ENCODE data around the gene NDUFS7. TPM values are rescaled to one million over a fixed set of nuclear protein-coding genes. Genes with fewer than 3 reads are reported as not detected.

The NDUFS7 gene
- total and polyA plus RNA-seq, 10 of the 15 experiments (the other 5 are each of a cell fraction or from before 2014, with no cell fraction given): 5.1 to 282 (median 92.9) TPM

DNA sequence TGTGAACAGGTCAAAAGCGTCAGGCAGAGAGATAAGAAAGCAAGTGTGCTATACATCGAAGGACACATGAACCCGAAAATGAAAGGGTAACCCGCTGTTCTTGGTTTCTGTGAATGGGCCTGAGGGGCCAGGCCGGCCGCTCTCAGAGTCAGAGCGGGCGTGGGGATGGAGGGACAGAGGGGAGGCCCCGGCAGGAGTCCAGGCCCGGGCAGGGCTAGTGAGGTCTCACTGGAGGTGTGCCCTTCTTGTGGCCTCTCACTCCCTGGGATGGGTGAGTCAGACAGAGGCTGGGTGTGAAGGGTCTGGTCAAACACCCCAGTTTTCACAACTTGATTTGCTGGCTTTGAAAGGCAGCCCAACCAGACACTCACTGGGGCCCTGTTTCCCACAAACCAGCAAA, 17.4 kb upstream of the NDUFS7 start:
- Histone ChIP-seq H3K9ac (ENCODE audit: control insufficient read depth, insufficient read depth, low read length) (no peak overlapping the region), H3K27ac (ENCODE audit: control insufficient read depth, insufficient read depth) (no peak overlapping the region), H2AFZ (ENCODE audit: control insufficient read depth, low read depth, low read length) (no peak overlapping the region), H3K4me3 (no peak overlapping the region), H3K79me2 (ENCODE audit: control insufficient read depth, insufficient read depth, low read length) (no peaks in the 10 kb centered on the region; the same call in 1 of the 2 replicates), H3K9me3 (replicated peaks; ENCODE audit: control insufficient read depth, insufficient read depth, low read length) (no peaks in the 10 kb centered on the region), H3K27me3 (replicated peaks in 1 of 2; ENCODE audit: control insufficient read depth in 2 of 2, insufficient read depth in 2 of 2, low read length in 1 of 2) (no peaks in the 10 kb centered on the region), H3K4me1 (ENCODE audit: control insufficient read depth, insufficient read depth, low read length) (peaks cover 27% of the 10 kb centered on the region), H3K4me2 (ENCODE audit: control insufficient read depth, insufficient read depth) (no peak overlapping the region), H4K20me1 (ENCODE audit: control insufficient read depth, insufficient read depth) (no peaks in the 10 kb centered on the region), H3K36me3 (ENCODE audit: control insufficient read depth in 2 of 2, insufficient read depth in 2 of 2, low read length in 1 of 2) (peaks cover 4% of the 10 kb centered on the region in 2 experiments; a peak in 2 of 4 replicates)
- FAIRE-seq (no peak), DNase-seq (ENCODE audit: low read depth, low spot score) (no peak), ATAC-seq (no peak)
- ChIA-PET CTCF (interaction anchor here (0.6 kb wide), 1 partner anchor 35 kb away, joined by 3 read pairs; no protein-coding TSS in a partner anchor), RAD21 (ENCODE audit: unreplicated experiment) (no interaction called here), POLR2A (no interaction called here), SMC1A (ENCODE audit: uncharacterized antibody, unreplicated experiment) (no interaction called here)
- intact Hi-C loops (cut with micrococcal nuclease; ENCODE audit: unreplicated experiment): no loop called here
- 87% methylated on average over 10 of the region's 10 CpGs for WGBS (ENCODE audit: insufficient coverage, insufficient replicate concordance, low lambda C conversion rate, missing lambda C conversion rate)
- TF ChIP-seq SMARCA5 (IDR thresholded peaks at IDR 0.05): no peak
- no peak for TF ChIP-seq HCFC1 (IDR thresholded peaks at IDR 0.05; ENCODE audit: low read length)
- TF ChIP-seq KDM1A (IDR thresholded peaks at IDR 0.05; ENCODE audit: borderline replicate concordance): no peak
- no peak for TF ChIP-seq CHD4 (IDR thresholded peaks at IDR 0.05)
- no peak for TF ChIP-seq ZNF217 (IDR thresholded peaks at IDR 0.05)
- TF ChIP-seq CREM (IDR thresholded peaks at IDR 0.05; ENCODE audit: low read depth): no peak
- no peak for TF ChIP-seq ZNF24 (IDR thresholded peaks at IDR 0.05)
- no peak for TF ChIP-seq PAX8 (IDR thresholded peaks at IDR 0.05)
- no peak for TF ChIP-seq CEBPB (IDR thresholded peaks at IDR 0.05; ENCODE audit: borderline replicate concordance in 1 of 2, low read depth in 2 of 2, low read length in 2 of 2)
- TF ChIP-seq, protein P1, sequence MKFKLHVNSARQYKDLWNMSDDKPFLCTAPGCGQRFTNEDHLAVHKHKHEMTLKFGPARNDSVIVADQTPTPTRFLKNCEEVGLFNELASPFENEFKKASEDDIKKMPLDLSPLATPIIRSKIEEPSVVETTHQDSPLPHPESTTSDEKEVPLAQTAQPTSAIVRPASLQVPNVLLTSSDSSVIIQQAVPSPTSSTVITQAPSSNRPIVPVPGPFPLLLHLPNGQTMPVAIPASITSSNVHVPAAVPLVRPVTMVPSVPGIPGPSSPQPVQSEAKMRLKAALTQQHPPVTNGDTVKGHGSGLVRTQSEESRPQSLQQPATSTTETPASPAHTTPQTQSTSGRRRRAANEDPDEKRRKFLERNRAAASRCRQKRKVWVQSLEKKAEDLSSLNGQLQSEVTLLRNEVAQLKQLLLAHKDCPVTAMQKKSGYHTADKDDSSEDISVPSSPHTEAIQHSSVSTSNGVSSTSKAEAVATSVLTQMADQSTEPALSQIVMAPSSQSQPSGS (IDR thresholded peaks at IDR 0.05; ENCODE audit: low read length): no peak
- no peak for TF ChIP-seq SUPT20H (IDR thresholded peaks at IDR 0.05; ENCODE audit: borderline replicate concordance, control insufficient read depth, low read depth, low read length)
- no peak for TF ChIP-seq PAX5 (IDR thresholded peaks at IDR 0.05; ENCODE audit: borderline replicate concordance, low read depth, low read length)
- no peak for TF ChIP-seq MTA3 (IDR thresholded peaks at IDR 0.05; ENCODE audit: borderline replicate concordance, low read length)
- TF ChIP-seq CREB1 (IDR thresholded peaks at IDR 0.05; ENCODE audit: low read depth): no peak
- no peak for TF ChIP-seq NBN (IDR thresholded peaks at IDR 0.05)
- no peak for TF ChIP-seq TAF1 (IDR thresholded peaks at IDR 0.05; ENCODE audit: borderline replicate concordance, low read depth, low read length)
- in situ Hi-C loops (cut with MboI): no loop called here
- BruUV-seq (replicated peaks): no TSS peak

Data from GM12878 (cell line).